OCI-M2 (cell line): ENCODE results near the gene ELF5.

ENCODE experiments used
- DNase-seq: peaks from one replicate; lab custom pipeline; 2025; ENCODE audit not compliant: unreplicated experiment; lab: John Stamatoyannopoulos, UW

The ELF5 gene

GRCh38 chr11:34458525-34458924 is 55.1 kb downstream of the ELF5 start:
- DNase-seq = no peak

- no peak for DNase-seq
These were observed 56.0 kb downstream of the ELF5 start for GRCh38 chr11:34457607-34458006.

- DNase-seq = no peak
These were observed 59.1 kb downstream of the ELF5 start for GRCh38 chr11:34454308-34455032.

- DNase-seq = no peak
These were observed 62.5 kb downstream of the ELF5 start for GRCh38 chr11:34451053-34451452.

- no peak for DNase-seq
These were observed 64.6 kb downstream of the ELF5 start for GRCh38 chr11:34449013-34449412.

- no peak for DNase-seq
These were observed 65.2 kb downstream of the ELF5 start for GRCh38 chr11:34448223-34448994.

- DNase-seq = no peak
These were observed 66.5 kb downstream of the ELF5 start for GRCh38 chr11:34447044-34447443.

GRCh38 chr11:34446386-34446785 is 67.2 kb downstream of the ELF5 start:
- no peak for DNase-seq

- no peak for DNase-seq
These were observed 67.6 kb downstream of the ELF5 start for GRCh38 chr11:34445956-34446355.

- DNase-seq = no peak
These were observed 69.2 kb downstream of the ELF5 start for GRCh38 chr11:34444428-34444827.

GRCh38 chr11:34443136-34443535 is 70.5 kb downstream of the ELF5 start:
- no peak for DNase-seq

GRCh38 chr11:34441814-34442213 is 71.8 kb downstream of the ELF5 start:
- DNase-seq = no peak

- DNase-seq = no peak
These were observed 73.9 kb downstream of the ELF5 start for GRCh38 chr11:34439610-34440198.

GRCh38 chr11:34438529-34439507 is 74.8 kb downstream of the ELF5 start, which contains the start of gene CAT:
TSS of gene CAT (plus strand) at chr11:34438934. CDS start at chr11:34439014, 80 bp downstream.
- peak; percentile 84 for DNase-seq

GRCh38 chr11:34437224-34438125 is 76.1 kb downstream of the ELF5 start:
- DNase-seq = no peak

- DNase-seq = no peak
These were observed 79.7 kb downstream of the ELF5 start for GRCh38 chr11:34433899-34434298.

GRCh38 chr11:34432822-34433221 is 80.8 kb downstream of the ELF5 start:
- no peak for DNase-seq

- DNase-seq = no peak
These were observed 81.6 kb downstream of the ELF5 start for GRCh38 chr11:34431979-34432378.
